Stimulated activated CD8-positive, alpha-beta memory T cell treated with anti-CD3 and anti-CD28 coated beads, Interleukin-7, amount 100 ng/mL, for 1 hour (primary cell): ENCODE results near the gene NOTUM.
"Not testable (repeated sequence)": the region's sequence is repeated elsewhere in the genome, so short reads cannot be mapped to it uniquely, and the experiment has no call there.

Experiments used
- DNase-seq, 2 donors: peaks; one replicate each; pipeline ENCODE4 v3.0.0-alpha.2; 2020; ENCODE audit warnings: low read depth in 2 of 2

The NOTUM gene

DNA sequence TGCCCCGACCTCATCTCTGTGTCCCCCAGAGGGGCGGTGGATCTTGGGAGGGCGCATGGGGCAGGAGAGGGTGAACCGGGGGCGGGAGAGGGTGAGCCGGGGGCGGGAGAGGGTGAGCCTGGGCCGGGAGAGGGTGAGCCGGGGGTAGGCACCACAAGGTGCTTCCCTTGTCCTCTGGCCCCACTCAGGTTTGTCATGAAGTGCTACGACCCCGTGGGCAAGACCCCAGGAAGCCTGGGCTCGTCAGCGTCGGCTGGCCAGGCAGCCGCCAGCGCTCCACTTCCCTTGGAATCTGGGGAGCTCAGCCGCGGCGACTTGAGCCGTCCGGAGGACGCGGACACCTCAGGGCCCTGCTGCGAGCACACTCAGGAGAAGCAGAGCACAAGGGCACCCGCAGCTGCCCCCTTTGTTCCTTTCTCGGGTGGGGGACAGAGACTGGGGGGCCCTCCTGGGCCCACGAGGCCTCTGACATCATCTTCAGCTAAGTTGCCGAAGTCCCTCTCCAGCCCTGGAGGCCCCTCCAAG is 35.3 kb upstream of the NOTUM start:
- no peak for DNase-seq

- no peak for DNase-seq
Measured at GRCh38 chr17:81995463-81996231, 34.7 kb upstream of the NOTUM start.

DNA sequence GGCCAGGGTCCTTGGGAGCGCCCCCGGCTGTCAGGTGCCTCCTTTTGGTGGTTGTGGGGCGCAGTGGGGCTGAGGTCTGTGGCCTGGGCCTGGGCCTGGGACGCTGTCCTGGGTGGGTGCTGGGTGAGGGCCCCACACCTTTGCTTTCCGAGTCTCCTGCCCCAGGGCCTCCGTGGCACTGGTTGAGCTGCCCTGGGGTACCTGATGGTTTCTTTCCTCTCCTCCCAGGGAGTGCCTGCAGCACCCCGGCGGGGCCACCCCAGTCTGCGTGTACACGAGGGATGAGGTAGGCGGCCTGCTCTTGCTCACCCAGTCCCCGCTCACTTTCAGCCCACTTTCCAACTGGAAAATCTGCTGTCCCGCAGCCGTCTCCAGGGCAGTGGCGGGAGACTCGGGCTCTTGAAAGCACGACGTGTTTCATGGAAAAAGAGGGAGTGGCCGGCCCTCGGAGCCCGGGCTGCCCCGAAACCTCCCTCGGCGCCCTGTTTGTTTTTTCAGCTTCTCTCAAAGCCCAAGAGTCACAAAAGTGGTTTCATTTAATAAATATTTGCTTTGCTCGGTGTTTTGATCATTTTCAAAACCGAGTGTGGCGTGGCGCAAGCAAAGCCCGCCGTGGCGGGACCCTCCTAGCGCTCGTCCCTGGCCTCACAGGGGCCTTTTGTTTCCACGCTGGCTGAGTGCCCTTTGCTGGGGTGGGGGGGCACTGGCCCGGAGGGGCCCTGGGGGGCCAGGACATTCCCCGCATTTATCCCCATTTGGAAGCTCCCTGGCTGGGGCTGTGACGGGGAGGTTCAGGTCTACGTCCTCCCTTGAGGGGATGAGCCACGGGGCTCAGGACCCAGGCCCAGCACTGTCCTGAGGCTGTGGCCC is 33.8 kb upstream of the NOTUM start:
- DNase-seq, result no peak

DNA sequence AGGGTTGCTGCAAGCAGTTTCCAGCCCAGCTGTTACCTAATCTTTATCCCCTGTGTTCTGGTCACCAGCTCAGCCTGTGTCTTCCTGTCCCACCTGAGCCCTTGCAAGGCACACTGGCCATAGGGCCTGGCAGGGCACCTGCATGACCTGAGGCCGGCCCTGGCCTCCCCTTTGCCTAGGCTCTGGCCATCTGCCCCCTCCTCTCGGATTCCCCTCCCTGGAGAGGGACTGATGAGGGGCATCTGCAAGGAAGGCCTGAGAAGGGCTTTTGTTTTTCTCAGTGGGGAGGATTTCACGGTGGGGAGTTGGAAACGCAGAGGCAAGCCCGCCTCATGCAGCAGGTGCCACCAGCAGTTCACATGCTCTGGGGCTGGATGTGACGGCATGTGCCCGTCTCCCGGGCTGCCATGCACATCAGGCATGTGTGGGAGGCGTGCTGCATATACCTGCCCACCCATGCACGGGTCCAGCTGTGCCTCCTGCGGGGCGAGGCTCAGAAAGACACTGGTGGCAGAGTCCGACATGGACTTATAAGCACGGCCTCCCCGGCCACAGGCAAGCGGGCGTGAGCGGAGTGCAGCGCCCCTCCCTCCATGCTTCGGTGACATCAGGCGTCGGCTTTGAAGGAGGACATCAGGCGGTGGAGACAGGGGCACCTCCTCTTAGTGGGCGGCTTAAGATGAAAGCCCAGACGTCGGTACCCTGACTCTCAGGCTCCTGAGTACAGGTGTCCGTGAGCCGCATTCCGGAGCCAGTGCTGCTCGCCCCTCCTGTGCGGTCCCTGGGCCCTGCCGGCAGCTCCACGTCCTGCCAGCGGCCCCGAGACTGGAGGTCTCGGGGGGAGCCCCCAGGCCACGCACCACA is 33.0 kb upstream of the NOTUM start:
- no peak for DNase-seq

GRCh38 chr17:81992306-81993102 is 31.5 kb upstream of the NOTUM start:
- no peak for DNase-seq

DNA sequence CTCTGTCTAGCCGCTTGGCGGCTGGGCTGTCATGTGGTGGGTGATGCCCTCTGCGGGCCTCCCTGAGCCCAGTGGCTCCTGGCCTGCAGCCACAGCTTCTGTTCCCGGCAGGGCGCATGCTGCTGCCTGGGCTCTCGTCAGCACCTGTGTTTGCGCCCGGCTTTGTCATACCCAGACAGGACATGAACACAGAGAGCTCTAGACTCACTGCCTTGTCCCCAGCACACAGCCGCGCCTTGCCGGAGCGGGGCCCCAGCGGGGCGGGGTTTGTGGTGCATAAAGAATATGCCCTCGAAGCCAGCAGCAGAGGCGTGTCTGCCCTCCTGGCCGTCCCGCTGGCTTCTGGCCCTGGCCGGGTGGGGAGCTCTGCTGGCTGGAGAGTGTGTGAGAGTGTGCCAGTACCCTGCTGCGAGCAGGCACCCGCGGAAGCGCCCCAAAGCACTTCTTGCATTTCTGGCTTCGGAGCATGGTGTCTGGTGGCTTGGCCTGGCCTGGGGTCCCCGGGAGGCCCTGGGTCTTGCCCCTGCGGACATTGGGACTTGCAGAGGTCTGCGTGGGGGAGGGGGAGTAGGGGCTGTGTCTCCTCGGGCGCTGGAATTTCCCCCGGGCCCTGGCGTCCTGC is 30.8 kb upstream of the NOTUM start:
- no peak for DNase-seq

- DNase-seq, result no peak
Measured at GRCh38 chr17:81990836-81991683, 30.1 kb upstream of the NOTUM start.

GRCh38 chr17:81987161-81987770 is 26.3 kb upstream of the NOTUM start:
- DNase-seq, result no peak

- no peak for DNase-seq
Measured at GRCh38 chr17:81986606-81987005, 25.6 kb upstream of the NOTUM start.

DNA sequence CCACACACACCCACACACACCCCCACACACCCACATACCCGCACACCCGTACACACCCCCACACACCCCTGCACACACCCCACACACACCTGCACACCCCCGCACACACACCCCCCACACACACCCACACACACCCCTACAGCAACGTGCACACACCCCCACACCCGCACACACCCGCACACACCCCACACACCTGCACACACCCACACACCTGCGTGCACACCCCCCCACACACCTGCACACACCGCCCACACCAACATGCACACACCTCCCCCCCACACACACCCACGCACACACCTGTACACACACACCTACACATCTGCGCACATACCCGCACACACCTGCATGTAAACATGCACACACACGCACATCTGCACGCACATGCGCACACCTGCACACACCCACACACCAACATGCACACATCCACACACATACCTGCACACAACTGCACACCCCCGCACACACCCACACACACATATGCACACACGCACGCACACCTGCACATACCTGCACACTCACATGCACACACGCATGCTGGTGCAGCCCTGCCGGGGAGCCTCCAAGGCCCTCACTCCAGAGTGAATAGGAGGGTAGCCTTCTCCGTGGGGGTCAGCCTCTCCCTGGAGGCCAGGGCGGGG is 23.9 kb upstream of the NOTUM start:
- DNase-seq, result no peak

GRCh38 chr17:81983639-81984373 is 22.8 kb upstream of the NOTUM start:
- no peak for DNase-seq

DNA sequence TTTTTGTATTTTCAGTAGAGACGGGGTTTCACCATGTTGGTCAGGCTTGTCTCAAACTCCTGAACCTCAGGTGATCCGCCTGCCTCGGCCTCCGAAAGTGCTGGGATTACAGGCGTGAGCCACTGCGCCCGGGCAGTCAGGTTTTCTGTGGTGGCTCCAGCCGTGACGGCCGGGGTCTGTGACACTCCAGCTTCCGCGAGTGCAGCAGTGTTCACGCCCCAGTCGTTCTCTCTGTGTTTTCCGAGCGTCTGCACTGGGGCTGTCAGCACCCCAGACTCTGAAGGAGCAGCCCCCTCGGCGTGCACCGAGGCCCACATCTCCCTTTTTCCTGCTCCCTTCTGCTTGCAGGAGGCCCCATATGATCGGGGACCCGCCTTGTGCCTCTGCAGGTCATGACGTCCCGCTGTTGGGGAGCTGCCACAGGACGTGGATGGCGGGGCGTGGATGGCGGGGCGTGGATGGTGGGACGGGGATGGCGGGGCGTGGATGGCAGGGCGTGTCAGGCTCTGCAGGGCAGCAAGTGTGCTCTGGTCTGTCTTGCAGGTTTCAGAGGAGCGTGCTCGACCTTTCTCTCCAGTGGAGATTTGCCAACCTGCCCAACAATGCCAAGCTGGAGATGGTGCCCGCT is 22.1 kb upstream of the NOTUM start:
- DNase-seq, result no peak

DNA sequence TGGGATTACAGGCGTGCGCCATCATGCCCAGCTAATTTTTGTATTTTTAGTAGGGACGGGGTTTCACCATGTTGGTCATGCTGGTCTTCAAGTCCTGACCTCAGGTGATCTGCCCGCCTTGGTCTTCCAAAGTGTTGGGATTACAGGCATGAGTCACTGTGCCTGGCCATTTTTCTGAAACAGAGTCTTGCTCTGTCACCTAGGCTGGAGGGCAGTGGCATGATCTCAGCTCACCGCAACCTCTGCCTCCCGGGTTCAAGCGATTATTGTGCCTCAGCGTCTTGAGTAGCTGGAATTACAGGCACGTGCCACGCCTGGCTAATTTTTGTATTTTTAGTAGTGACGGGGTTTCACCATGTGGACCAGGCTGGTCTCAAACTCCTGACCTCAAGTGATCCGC is 20.5 kb upstream of the NOTUM start:
- not testable (repeated sequence) for DNase-seq

DNA sequence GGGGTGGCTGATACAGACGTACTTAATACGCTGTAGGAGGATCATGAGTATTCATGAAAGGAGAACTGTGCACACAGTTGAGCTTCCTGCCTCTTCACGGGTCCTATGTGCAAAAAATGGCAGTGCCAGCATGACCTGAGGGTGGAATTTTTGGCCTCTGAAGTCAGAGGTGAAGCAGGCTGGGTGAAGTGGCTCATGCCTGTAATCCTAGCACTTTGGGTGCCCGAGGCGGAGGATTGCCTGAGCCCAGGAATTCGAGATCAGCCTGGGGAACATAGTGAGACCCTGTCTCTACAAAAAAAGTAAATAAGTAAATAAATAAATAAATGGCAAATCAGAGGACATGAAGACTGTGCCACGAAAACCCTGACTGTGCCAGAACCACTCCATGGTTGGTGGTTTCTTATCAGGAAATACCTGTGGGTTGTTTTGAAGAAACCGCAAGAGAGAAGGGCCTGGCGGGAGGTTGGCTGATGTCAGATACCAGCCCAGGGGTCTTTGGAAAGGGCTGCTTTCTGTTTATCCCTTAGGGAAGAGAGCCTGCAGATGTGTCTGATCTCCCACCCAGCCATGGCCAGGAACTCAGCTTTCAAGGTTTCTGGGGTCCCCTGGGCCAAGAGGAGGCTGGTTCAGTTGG is 19.8 kb upstream of the NOTUM start:
- no peak for DNase-seq

DNA sequence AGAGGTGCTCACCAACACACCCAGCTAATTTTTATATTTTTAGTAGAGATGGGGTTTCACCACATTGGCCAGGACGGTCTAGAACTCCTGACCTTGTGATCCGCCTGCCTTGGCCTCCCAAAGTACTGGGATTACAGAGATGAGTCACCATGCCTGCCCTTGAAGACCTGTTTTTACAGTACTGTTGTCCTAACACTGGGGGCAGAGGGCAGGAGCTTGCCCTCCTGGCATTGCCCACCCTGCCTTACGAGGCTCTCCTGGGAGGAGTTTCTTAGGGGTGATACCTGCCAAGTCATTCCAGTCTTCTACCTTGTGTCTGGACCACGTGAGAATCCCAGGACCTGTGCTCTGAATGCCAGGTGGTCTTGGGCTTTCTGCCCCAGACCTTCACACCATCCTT is 19.1 kb upstream of the NOTUM start:
- no peak for DNase-seq

DNA sequence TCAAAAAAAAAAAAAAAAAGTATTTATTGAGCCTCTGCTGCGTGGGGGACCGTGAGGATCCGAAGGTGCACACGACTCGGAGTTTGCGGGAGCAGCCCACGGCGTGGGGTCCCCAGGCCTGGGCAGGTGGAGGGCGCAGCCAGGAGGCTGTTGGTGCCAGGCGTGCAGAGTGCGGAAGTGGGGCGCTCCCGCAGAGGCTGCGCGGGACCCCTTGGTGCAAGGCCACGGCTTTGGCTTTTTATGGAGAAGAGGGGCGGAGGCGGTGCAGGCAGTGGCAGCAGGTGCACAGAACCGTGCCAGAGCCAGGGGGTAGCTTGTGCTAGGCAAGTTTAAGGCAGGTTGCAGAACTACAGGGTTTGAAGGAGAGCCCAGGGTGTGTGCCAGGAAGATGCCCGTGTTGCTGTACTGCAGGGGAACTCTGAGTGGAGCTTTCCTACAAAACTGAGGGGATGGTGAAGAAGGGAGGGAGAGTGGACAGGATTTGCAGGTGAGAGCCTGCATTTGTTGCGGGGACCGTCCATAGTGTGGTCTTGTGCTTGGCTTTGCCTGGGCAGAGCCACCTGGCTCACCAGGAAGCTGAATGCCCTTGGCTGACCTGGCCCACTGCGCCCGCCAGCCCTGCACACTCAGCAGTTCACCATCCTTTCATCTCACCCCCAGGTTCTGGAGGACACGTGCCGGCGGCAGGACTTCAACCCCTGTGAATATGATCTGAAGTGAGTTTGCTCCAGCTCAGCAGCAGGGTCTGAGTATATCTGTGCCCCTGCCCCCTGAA is 17.7 kb upstream of the NOTUM start:
- no peak for DNase-seq
